ENCODE measurements around the gene MEIOC. TPM values are rescaled to one million over a fixed set of nuclear protein-coding genes. Genes with fewer than 3 reads are reported as not detected.

Gene MEIOC
- total RNA-seq, 1 experiment from 2014 or later: 5.0 TPM

DNA sequence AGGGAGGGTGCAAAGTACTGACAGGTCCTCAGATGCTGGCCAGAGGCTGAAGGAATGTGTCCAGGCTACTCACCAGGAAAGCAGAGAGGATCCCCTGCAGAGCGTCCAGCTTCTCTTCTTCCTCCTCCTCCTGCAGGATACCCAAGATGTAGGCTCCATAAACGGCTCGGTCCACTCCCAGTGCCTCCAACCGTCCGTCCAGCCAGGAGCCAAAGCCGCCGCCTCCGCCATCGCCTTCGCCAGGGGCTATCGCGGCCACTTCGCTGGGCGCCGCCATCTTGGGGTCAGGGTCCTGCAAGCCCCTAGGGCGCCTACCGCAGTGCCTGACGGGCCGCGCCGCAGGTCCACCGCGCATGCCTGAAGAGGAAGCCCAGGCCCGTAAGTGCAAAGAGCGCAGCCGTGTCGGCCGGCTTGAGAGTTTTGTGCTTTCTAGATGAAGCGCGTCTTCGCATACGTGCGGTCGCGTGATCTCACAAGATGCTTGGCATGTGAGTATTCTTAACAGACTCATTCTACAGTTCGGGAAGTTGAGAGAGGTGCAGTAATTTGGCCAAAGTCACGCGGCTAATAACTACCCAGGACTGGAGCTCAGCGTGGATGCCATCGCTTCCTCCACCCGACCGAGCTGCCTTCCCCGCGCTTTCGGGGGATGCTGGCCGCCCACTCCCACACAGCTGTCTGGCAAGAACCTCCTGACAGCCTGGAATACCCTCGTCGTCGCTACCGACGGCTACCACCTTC lies 33.4 kb downstream of the MEIOC start, which contains the start of gene CCDC43 (continued):
- TF ChIP-seq, protein P1, sequence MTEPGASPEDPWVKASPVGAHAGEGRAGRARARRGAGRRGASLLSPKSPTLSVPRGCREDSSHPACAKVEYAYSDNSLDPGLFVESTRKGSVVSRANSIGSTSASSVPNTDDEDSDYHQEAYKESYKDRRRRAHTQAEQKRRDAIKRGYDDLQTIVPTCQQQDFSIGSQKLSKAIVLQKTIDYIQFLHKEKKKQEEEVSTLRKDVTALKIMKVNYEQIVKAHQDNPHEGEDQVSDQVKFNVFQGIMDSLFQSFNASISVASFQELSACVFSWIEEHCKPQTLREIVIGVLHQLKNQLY (CRISPR knock-in tag; IDR thresholded peaks at IDR 0.05): no peak
- no peak for TF ChIP-seq HMGA2 (CRISPR knock-in tag; IDR thresholded peaks at IDR 0.05)
- no peak for TF ChIP-seq NR2C2 (CRISPR knock-in tag; IDR thresholded peaks at IDR 0.05)
- TF ChIP-seq CBFB (CRISPR knock-in tag; IDR thresholded peaks at IDR 0.05; ENCODE audit: low read depth): no peak
- TF ChIP-seq, protein P2, sequence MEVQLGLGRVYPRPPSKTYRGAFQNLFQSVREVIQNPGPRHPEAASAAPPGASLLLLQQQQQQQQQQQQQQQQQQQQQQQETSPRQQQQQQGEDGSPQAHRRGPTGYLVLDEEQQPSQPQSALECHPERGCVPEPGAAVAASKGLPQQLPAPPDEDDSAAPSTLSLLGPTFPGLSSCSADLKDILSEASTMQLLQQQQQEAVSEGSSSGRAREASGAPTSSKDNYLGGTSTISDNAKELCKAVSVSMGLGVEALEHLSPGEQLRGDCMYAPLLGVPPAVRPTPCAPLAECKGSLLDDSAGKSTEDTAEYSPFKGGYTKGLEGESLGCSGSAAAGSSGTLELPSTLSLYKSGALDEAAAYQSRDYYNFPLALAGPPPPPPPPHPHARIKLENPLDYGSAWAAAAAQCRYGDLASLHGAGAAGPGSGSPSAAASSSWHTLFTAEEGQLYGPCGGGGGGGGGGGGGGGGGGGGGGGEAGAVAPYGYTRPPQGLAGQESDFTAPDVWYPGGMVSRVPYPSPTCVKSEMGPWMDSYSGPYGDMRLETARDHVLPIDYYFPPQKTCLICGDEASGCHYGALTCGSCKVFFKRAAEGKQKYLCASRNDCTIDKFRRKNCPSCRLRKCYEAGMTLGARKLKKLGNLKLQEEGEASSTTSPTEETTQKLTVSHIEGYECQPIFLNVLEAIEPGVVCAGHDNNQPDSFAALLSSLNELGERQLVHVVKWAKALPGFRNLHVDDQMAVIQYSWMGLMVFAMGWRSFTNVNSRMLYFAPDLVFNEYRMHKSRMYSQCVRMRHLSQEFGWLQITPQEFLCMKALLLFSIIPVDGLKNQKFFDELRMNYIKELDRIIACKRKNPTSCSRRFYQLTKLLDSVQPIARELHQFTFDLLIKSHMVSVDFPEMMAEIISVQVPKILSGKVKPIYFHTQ (CRISPR knock-in tag; IDR thresholded peaks at IDR 0.05): no peak
- TF ChIP-seq, protein P3, sequence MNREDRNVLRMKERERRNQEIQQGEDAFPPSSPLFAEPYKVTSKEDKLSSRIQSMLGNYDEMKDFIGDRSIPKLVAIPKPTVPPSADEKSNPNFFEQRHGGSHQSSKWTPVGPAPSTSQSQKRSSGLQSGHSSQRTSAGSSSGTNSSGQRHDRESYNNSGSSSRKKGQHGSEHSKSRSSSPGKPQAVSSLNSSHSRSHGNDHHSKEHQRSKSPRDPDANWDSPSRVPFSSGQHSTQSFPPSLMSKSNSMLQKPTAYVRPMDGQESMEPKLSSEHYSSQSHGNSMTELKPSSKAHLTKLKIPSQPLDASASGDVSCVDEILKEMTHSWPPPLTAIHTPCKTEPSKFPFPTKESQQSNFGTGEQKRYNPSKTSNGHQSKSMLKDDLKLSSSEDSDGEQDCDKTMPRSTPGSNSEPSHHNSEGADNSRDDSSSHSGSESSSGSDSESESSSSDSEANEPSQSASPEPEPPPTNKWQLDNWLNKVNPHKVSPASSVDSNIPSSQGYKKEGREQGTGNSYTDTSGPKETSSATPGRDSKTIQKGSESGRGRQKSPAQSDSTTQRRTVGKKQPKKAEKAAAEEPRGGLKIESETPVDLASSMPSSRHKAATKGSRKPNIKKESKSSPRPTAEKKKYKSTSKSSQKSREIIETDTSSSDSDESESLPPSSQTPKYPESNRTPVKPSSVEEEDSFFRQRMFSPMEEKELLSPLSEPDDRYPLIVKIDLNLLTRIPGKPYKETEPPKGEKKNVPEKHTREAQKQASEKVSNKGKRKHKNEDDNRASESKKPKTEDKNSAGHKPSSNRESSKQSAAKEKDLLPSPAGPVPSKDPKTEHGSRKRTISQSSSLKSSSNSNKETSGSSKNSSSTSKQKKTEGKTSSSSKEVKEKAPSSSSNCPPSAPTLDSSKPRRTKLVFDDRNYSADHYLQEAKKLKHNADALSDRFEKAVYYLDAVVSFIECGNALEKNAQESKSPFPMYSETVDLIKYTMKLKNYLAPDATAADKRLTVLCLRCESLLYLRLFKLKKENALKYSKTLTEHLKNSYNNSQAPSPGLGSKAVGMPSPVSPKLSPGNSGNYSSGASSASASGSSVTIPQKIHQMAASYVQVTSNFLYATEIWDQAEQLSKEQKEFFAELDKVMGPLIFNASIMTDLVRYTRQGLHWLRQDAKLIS (CRISPR knock-in tag; IDR thresholded peaks at IDR 0.05; ENCODE audit: borderline replicate concordance): no peak
- TF ChIP-seq FOXP1 (CRISPR knock-in tag; IDR thresholded peaks at IDR 0.05; ENCODE audit: borderline replicate concordance): peak; percentile 87
- no peak for TF ChIP-seq NFE2L1 (CRISPR knock-in tag; IDR thresholded peaks at IDR 0.05)
- TF ChIP-seq, protein P4, sequence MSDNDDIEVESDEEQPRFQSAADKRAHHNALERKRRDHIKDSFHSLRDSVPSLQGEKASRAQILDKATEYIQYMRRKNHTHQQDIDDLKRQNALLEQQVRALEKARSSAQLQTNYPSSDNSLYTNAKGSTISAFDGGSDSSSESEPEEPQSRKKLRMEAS (CRISPR knock-in tag; IDR thresholded peaks at IDR 0.05): peak; percentile 89
- TF ChIP-seq ZBTB21 (CRISPR knock-in tag; IDR thresholded peaks at IDR 0.05; ENCODE audit: borderline replicate concordance): no peak
- no peak for TF ChIP-seq RELA (CRISPR knock-in tag; IDR thresholded peaks at IDR 0.05; ENCODE audit: borderline replicate concordance)
- TF ChIP-seq GTF2I (CRISPR knock-in tag; conservative IDR thresholded peaks at IDR 0.05): no peak
- TF ChIP-seq, protein P5, sequence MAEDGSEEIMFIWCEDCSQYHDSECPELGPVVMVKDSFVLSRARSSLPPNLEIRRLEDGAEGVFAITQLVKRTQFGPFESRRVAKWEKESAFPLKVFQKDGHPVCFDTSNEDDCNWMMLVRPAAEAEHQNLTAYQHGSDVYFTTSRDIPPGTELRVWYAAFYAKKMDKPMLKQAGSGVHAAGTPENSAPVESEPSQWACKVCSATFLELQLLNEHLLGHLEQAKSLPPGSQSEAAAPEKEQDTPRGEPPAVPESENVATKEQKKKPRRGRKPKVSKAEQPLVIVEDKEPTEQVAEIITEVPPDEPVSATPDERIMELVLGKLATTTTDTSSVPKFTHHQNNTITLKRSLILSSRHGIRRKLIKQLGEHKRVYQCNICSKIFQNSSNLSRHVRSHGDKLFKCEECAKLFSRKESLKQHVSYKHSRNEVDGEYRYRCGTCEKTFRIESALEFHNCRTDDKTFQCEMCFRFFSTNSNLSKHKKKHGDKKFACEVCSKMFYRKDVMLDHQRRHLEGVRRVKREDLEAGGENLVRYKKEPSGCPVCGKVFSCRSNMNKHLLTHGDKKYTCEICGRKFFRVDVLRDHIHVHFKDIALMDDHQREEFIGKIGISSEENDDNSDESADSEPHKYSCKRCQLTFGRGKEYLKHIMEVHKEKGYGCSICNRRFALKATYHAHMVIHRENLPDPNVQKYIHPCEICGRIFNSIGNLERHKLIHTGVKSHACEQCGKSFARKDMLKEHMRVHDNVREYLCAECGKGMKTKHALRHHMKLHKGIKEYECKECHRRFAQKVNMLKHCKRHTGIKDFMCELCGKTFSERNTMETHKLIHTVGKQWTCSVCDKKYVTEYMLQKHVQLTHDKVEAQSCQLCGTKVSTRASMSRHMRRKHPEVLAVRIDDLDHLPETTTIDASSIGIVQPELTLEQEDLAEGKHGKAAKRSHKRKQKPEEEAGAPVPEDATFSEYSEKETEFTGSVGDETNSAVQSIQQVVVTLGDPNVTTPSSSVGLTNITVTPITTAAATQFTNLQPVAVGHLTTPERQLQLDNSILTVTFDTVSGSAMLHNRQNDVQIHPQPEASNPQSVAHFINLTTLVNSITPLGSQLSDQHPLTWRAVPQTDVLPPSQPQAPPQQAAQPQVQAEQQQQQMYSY (CRISPR knock-in tag; IDR thresholded peaks at IDR 0.05): no peak
- TF ChIP-seq, protein P6, sequence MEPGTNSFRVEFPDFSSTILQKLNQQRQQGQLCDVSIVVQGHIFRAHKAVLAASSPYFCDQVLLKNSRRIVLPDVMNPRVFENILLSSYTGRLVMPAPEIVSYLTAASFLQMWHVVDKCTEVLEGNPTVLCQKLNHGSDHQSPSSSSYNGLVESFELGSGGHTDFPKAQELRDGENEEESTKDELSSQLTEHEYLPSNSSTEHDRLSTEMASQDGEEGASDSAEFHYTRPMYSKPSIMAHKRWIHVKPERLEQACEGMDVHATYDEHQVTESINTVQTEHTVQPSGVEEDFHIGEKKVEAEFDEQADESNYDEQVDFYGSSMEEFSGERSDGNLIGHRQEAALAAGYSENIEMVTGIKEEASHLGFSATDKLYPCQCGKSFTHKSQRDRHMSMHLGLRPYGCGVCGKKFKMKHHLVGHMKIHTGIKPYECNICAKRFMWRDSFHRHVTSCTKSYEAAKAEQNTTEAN (CRISPR knock-in tag; IDR thresholded peaks at IDR 0.05): 0 out of 2 replicates have a peak, but pooled peaks have one; percentile 77
- TF ChIP-seq, protein P7, sequence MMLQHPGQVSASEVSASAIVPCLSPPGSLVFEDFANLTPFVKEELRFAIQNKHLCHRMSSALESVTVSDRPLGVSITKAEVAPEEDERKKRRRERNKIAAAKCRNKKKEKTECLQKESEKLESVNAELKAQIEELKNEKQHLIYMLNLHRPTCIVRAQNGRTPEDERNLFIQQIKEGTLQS (CRISPR knock-in tag; conservative IDR thresholded peaks at IDR 0.05): no peak
- TF ChIP-seq TCF7 (CRISPR knock-in tag; IDR thresholded peaks at IDR 0.05; ENCODE audit: low read depth): 0 out of 2 replicates have a peak, but pooled peaks have one; percentile 38
- TF ChIP-seq, protein P8, sequence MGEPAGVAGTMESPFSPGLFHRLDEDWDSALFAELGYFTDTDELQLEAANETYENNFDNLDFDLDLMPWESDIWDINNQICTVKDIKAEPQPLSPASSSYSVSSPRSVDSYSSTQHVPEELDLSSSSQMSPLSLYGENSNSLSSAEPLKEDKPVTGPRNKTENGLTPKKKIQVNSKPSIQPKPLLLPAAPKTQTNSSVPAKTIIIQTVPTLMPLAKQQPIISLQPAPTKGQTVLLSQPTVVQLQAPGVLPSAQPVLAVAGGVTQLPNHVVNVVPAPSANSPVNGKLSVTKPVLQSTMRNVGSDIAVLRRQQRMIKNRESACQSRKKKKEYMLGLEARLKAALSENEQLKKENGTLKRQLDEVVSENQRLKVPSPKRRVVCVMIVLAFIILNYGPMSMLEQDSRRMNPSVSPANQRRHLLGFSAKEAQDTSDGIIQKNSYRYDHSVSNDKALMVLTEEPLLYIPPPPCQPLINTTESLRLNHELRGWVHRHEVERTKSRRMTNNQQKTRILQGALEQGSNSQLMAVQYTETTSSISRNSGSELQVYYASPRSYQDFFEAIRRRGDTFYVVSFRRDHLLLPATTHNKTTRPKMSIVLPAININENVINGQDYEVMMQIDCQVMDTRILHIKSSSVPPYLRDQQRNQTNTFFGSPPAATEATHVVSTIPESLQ (CRISPR knock-in tag; IDR thresholded peaks at IDR 0.05): no peak
- TF ChIP-seq, protein P9, sequence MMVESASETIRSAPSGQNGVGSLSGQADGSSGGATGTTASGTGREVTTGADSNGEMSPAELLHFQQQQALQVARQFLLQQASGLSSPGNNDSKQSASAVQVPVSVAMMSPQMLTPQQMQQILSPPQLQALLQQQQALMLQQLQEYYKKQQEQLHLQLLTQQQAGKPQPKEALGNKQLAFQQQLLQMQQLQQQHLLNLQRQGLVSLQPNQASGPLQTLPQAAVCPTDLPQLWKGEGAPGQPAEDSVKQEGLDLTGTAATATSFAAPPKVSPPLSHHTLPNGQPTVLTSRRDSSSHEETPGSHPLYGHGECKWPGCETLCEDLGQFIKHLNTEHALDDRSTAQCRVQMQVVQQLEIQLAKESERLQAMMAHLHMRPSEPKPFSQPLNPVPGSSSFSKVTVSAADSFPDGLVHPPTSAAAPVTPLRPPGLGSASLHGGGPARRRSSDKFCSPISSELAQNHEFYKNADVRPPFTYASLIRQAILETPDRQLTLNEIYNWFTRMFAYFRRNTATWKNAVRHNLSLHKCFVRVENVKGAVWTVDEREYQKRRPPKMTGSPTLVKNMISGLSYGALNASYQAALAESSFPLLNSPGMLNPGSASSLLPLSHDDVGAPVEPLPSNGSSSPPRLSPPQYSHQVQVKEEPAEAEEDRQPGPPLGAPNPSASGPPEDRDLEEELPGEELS (CRISPR knock-in tag; IDR thresholded peaks at IDR 0.05): peak; percentile 70
- TF ChIP-seq, protein P10, sequence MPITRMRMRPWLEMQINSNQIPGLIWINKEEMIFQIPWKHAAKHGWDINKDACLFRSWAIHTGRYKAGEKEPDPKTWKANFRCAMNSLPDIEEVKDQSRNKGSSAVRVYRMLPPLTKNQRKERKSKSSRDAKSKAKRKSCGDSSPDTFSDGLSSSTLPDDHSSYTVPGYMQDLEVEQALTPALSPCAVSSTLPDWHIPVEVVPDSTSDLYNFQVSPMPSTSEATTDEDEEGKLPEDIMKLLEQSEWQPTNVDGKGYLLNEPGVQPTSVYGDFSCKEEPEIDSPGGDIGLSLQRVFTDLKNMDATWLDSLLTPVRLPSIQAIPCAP (CRISPR knock-in tag; IDR thresholded peaks at IDR 0.05): no peak
- no peak for TF ChIP-seq NFATC4 (CRISPR knock-in tag; IDR thresholded peaks at IDR 0.05)

Measured in WTC11 (cell line).